PC-3 (cell line): ENCODE data around the gene KLF13.

Experiments
- EZH2 ChIP-seq: fragments of 300-600 bp; sonication (generic); IDR thresholded peaks from one replicate; pipeline ENCODE4 v1.6.1; 2017; ENCODE audit warnings: antibody characterized with exemption, mild to moderate bottlenecking, low read length; ENCODE audit not compliant: unreplicated experiment
- TF ChIP-seq, protein P1 (sequence below): fragments of 300-600 bp; sonication (generic); conservative IDR thresholded peaks from 2 replicates; pipeline ENCODE4 v1.5.1; 2017; ENCODE audit warnings: antibody characterized with exemption, low read depth, mild to moderate bottlenecking, low read length

DNA sequence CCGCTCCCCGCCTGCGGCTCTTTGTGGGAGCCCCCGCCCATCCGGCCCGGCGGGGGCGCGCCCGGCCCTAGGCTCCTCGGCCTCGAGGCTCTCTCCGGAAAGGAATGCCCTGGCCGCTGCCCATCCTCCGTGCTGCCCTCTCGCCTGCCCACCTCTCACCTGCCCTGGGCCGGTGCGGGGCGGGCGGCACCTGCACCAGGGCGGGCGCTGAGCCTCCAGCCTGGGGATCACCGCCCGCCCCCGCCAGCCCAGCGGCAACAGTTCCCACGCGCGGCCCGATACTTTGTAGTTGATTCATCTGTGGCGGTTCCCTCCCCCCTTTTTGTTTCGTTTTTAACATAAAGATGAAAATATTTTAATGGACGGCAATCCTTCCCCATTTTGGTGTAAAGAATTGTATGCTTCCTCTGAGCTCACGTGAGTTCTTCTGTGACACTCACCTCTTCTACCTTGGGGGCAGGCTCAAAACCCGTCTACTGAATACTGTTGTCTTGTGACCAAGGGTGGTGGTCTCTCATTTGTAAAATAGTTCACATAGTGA lies 1.9 kb downstream of the KLF13 start:
- TF ChIP-seq, protein P1, sequence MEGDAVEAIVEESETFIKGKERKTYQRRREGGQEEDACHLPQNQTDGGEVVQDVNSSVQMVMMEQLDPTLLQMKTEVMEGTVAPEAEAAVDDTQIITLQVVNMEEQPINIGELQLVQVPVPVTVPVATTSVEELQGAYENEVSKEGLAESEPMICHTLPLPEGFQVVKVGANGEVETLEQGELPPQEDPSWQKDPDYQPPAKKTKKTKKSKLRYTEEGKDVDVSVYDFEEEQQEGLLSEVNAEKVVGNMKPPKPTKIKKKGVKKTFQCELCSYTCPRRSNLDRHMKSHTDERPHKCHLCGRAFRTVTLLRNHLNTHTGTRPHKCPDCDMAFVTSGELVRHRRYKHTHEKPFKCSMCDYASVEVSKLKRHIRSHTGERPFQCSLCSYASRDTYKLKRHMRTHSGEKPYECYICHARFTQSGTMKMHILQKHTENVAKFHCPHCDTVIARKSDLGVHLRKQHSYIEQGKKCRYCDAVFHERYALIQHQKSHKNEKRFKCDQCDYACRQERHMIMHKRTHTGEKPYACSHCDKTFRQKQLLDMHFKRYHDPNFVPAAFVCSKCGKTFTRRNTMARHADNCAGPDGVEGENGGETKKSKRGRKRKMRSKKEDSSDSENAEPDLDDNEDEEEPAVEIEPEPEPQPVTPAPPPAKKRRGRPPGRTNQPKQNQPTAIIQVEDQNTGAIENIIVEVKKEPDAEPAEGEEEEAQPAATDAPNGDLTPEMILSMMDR, result no peak
- no peak for TF ChIP-seq EZH2
